ENCODE results near the gene PPEF1. TPM values are rescaled to one million over a fixed set of nuclear protein-coding genes. Genes with fewer than 3 reads are reported as not detected.

The PPEF1 gene
- not detected in 2 replicates for total RNA-seq (2014; rRNA removed; shearing (Covaris generic); ENCODE audit: low replicate concordance)

- in situ Hi-C loops (cut with HindIII; ENCODE audit: low pct_unique_long_range_greater_than_20kb, low sequenced_read_pairs): no loop called here
- no peak for DNase-seq (ENCODE audit: low read depth)
Observed at GRCh38 chrX:18707426-18708049, at the start of gene PPEF1. Gene PPEF1, plus strand, starts transcription at chrX:18707645. Its CDS starts 136 bp downstream, at chrX:18707781.

- in situ Hi-C loops (cut with HindIII; ENCODE audit: low pct_unique_long_range_greater_than_20kb, low sequenced_read_pairs): no loop called here
- DNase-seq (ENCODE audit: low read depth): no peak
Observed at GRCh38 chrX:18661273-18661672, 46.2 kb upstream of the PPEF1 start.

GRCh38 chrX:18664947-18665346 is 42.5 kb upstream of the PPEF1 start:
- in situ Hi-C loops (cut with HindIII; ENCODE audit: low pct_unique_long_range_greater_than_20kb, low sequenced_read_pairs): no loop called here
- no peak for DNase-seq (ENCODE audit: low read depth)

GRCh38 chrX:18666614-18667013 is 40.8 kb upstream of the PPEF1 start:
- DNase-seq (ENCODE audit: low read depth): no peak

GRCh38 chrX:18668071-18668835 is 39.2 kb upstream of the PPEF1 start:
- in situ Hi-C loops (cut with HindIII; ENCODE audit: low pct_unique_long_range_greater_than_20kb, low sequenced_read_pairs): no loop called here
- DNase-seq (ENCODE audit: low read depth): no peak

More at GRCh38 chrX:18666614-18667013, 40.8 kb upstream of the PPEF1 start:
- in situ Hi-C loops (cut with HindIII; ENCODE audit: low pct_unique_long_range_greater_than_20kb, low sequenced_read_pairs): no loop called here

GRCh38 chrX:18672008-18672407 is 35.4 kb upstream of the PPEF1 start, which contains the start of gene RS1:
Gene RS1, minus strand, starts transcription at chrX:18672108. Its CDS starts 40 bp downstream, at chrX:18672068.
- DNase-seq (ENCODE audit: low read depth): no peak
- in situ Hi-C loops (cut with HindIII; ENCODE audit: low pct_unique_long_range_greater_than_20kb, low sequenced_read_pairs): no loop called here

- no peak for DNase-seq (ENCODE audit: low read depth)
- in situ Hi-C loops (cut with HindIII; ENCODE audit: low pct_unique_long_range_greater_than_20kb, low sequenced_read_pairs): no loop called here
Observed at GRCh38 chrX:18674417-18674787, 33.0 kb upstream of the PPEF1 start.

GRCh38 chrX:18674788-18675735 is 32.4 kb upstream of the PPEF1 start:
- DNase-seq (ENCODE audit: low read depth): peak; percentile 68
- in situ Hi-C loops (cut with HindIII; ENCODE audit: low pct_unique_long_range_greater_than_20kb, low sequenced_read_pairs): no loop called here

- in situ Hi-C loops (cut with HindIII; ENCODE audit: low pct_unique_long_range_greater_than_20kb, low sequenced_read_pairs): no loop called here
- no peak for DNase-seq (ENCODE audit: low read depth)
Observed at GRCh38 chrX:18676050-18676449, 31.4 kb upstream of the PPEF1 start.

GRCh38 chrX:18676470-18676869 is 31.0 kb upstream of the PPEF1 start:
- no peak for DNase-seq (ENCODE audit: low read depth)
- in situ Hi-C loops (cut with HindIII; ENCODE audit: low pct_unique_long_range_greater_than_20kb, low sequenced_read_pairs): no loop called here

GRCh38 chrX:18677161-18677869 is 30.1 kb upstream of the PPEF1 start:
- in situ Hi-C loops (cut with HindIII; ENCODE audit: low pct_unique_long_range_greater_than_20kb, low sequenced_read_pairs): no loop called here
- no peak for DNase-seq (ENCODE audit: low read depth)

GRCh38 chrX:18681996-18682395 is 25.4 kb upstream of the PPEF1 start:
- no peak for DNase-seq (ENCODE audit: low read depth)
- in situ Hi-C loops (cut with HindIII; ENCODE audit: low pct_unique_long_range_greater_than_20kb, low sequenced_read_pairs): no loop called here

- in situ Hi-C loops (cut with HindIII; ENCODE audit: low pct_unique_long_range_greater_than_20kb, low sequenced_read_pairs): no loop called here
- DNase-seq (ENCODE audit: low read depth): no peak
Observed at GRCh38 chrX:18682979-18683387, 24.5 kb upstream of the PPEF1 start.

GRCh38 chrX:18687856-18688495 is 19.5 kb upstream of the PPEF1 start:
- in situ Hi-C loops (cut with HindIII; ENCODE audit: low pct_unique_long_range_greater_than_20kb, low sequenced_read_pairs): no loop called here

GRCh38 chrX:18691431-18691830 is 16.0 kb upstream of the PPEF1 start:
- in situ Hi-C loops (cut with HindIII; ENCODE audit: low pct_unique_long_range_greater_than_20kb, low sequenced_read_pairs): no loop called here
- DNase-seq (ENCODE audit: low read depth): no peak

More at GRCh38 chrX:18687856-18688495, 19.5 kb upstream of the PPEF1 start:
- DNase-seq (ENCODE audit: low read depth): no peak

- in situ Hi-C loops (cut with HindIII; ENCODE audit: low pct_unique_long_range_greater_than_20kb, low sequenced_read_pairs): no loop called here
- DNase-seq (ENCODE audit: low read depth): no peak
Observed at GRCh38 chrX:18692541-18692940, 14.9 kb upstream of the PPEF1 start.

- in situ Hi-C loops (cut with HindIII; ENCODE audit: low pct_unique_long_range_greater_than_20kb, low sequenced_read_pairs): no loop called here
Observed at GRCh38 chrX:18696653-18697052, 10.8 kb upstream of the PPEF1 start.

More at GRCh38 chrX:18696653-18697052, 10.8 kb upstream of the PPEF1 start:
- DNase-seq (ENCODE audit: low read depth): no peak

Measured in Caki2 (cell line).